Smooth muscle cell (in vitro differentiated cells): ENCODE measurements around the gene ZNHIT2. TPM values are rescaled to one million over a fixed set of nuclear protein-coding genes. Genes with fewer than 3 reads are reported as not detected.

Source experiments
- DNase-seq: peaks from one replicate; lab custom pipeline; 2025; ENCODE audit not compliant: unreplicated experiment; lab: John Stamatoyannopoulos, UW
- H2AFZ ChIP-seq: fragments of 200-600 bp; sonication (generic); 2 replicates; pipeline ENCODE4 v1.6.0; 2016; ENCODE audit warnings: antibody characterized with exemption, low read depth, mild to moderate bottlenecking
- H3F3A ChIP-seq: fragments of 200-600 bp; sonication (generic); 2 replicates; pipeline ENCODE4 v1.6.0; 2017; ENCODE audit warnings: antibody characterized with exemption, low read depth
- H3K27ac ChIP-seq: fragments of 200-600 bp; sonication (generic); 2 replicates; pipeline ENCODE4 v1.5.1; 2016; ENCODE audit warnings: low read depth, mild to moderate bottlenecking
- H3K27me3 ChIP-seq: fragments of 200-600 bp; sonication (generic); 2 replicates; pipeline ENCODE4 v1.6.1; 2016; ENCODE audit warnings: low read depth, mild to moderate bottlenecking
- H3K36me3 ChIP-seq: fragments of 200-600 bp; sonication (generic); 2 replicates; pipeline ENCODE4 v1.5.1; 2016; ENCODE audit warnings: low read depth
- H3K4me1 ChIP-seq: fragments of 200-600 bp; sonication (generic); 2 replicates; pipeline ENCODE4 v1.5.1; 2016; ENCODE audit warnings: low read depth
- H3K4me2 ChIP-seq: fragments of 200-600 bp; sonication (generic); 2 replicates; pipeline ENCODE4 v1.6.0; 2016; ENCODE audit warnings: mild to moderate bottlenecking
- H3K4me3 ChIP-seq: fragments of 200-600 bp; sonication (generic); 2 replicates; pipeline ENCODE4 v1.5.1; 2016; ENCODE audit warnings: mild to moderate bottlenecking
- H3K79me2 ChIP-seq: fragments of 200-600 bp; sonication (generic); 2 replicates; pipeline ENCODE4 v1.6.0; 2016; ENCODE audit warnings: low read depth, mild to moderate bottlenecking
- H3K9ac ChIP-seq: fragments of 200-600 bp; sonication (generic); 2 replicates; pipeline ENCODE4 v1.6.0; 2016; ENCODE audit warnings: low read depth
- H3K9me3 ChIP-seq: fragments of 200-600 bp; sonication (generic); replicated peaks from 2 replicates; pipeline ENCODE4 v1.5.1; 2016; ENCODE audit warnings: low read depth
- H4K20me1 ChIP-seq: fragments of 200-600 bp; sonication (generic); 2 replicates; pipeline ENCODE4 v1.6.0; 2016; ENCODE audit warnings: low read depth
- WGBS: methylation state at CpG from one replicate; pipeline ENCODE4 v1.1.7; 2016; ENCODE audit warnings: low lambda C conversion rate; 5-methylcytosine and 5-hydroxymethylcytosine counted together
- polyA plus RNA-seq: library from polyadenylated mRNA; unstranded; fragments of >200 nt; fragmentation: Nextera tagmentation; extraction: Ambion mirVana; gene quantifications from 2 replicates; pipeline ENCODE4 v1.2.1, GENCODE V29; 2016
- total RNA-seq: library from RNA; depleted of rRNA; stranded (reverse); fragments of >200 nt; gene quantifications from 2 replicates; pipeline ENCODE4 v1.2.3, GENCODE V29; 2014
- TF ChIP-seq, protein P1 (sequence below): fragments of 200-600 bp; sonication (generic); IDR thresholded peaks from 2 replicates; pipeline ENCODE4 v1.5.1; 2017; ENCODE audit warnings: borderline replicate concordance, mild to moderate bottlenecking, antibody characterized with exemption; ENCODE audit not compliant: insufficient read depth, poor library complexity, severe bottlenecking

Gene ZNHIT2
- total and polyA plus RNA-seq, 2 experiments from 2014 or later = 9.1 to 14.5 TPM

GRCh38 chr11:65114538-65115171, 2.8 kb downstream of the ZNHIT2 start:
- H3K9me3 ChIP-seq = no peaks in the 10 kb centered on the region
- peaks cover 16% of the 10 kb centered on the region for H3K79me2 ChIP-seq
- no peak overlapping the region for H3K4me3 ChIP-seq
- H3K27ac ChIP-seq = no peak overlapping the region
- no peaks in the 10 kb centered on the region for H3K27me3 ChIP-seq
- H4K20me1 ChIP-seq = peaks cover 5% of the 10 kb centered on the region
- H3K4me2 ChIP-seq = no peak overlapping the region
- TF ChIP-seq, protein P1, sequence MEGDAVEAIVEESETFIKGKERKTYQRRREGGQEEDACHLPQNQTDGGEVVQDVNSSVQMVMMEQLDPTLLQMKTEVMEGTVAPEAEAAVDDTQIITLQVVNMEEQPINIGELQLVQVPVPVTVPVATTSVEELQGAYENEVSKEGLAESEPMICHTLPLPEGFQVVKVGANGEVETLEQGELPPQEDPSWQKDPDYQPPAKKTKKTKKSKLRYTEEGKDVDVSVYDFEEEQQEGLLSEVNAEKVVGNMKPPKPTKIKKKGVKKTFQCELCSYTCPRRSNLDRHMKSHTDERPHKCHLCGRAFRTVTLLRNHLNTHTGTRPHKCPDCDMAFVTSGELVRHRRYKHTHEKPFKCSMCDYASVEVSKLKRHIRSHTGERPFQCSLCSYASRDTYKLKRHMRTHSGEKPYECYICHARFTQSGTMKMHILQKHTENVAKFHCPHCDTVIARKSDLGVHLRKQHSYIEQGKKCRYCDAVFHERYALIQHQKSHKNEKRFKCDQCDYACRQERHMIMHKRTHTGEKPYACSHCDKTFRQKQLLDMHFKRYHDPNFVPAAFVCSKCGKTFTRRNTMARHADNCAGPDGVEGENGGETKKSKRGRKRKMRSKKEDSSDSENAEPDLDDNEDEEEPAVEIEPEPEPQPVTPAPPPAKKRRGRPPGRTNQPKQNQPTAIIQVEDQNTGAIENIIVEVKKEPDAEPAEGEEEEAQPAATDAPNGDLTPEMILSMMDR = no peak
- H3K4me1 ChIP-seq = peaks cover 22% of the 10 kb centered on the region
- H3K9ac ChIP-seq = no peak overlapping the region
- WGBS = 97% methylated on average over 11 of the region's 11 CpGs
- H2AFZ ChIP-seq = no peak overlapping the region
- H3K36me3 ChIP-seq = no peaks in the 10 kb centered on the region
- H3F3A ChIP-seq = peaks cover 8% of the 10 kb centered on the region
- no peak for DNase-seq

- no peaks in the 10 kb centered on the region for H3K27me3 ChIP-seq
- H3K9ac ChIP-seq = no peak overlapping the region
- H3K36me3 ChIP-seq = no peaks in the 10 kb centered on the region
- H3K4me1 ChIP-seq = peaks cover 22% of the 10 kb centered on the region
- peaks cover 8% of the 10 kb centered on the region for H3F3A ChIP-seq
- H4K20me1 ChIP-seq = peaks cover 5% of the 10 kb centered on the region
- 89% methylated on average over 6 of the region's 6 CpGs for WGBS
- peaks cover 16% of the 10 kb centered on the region for H3K79me2 ChIP-seq
- H3K9me3 ChIP-seq = no peaks in the 10 kb centered on the region
- H2AFZ ChIP-seq = no peak overlapping the region
- DNase-seq = no peak
- peak overlapping the region; percentile 71 for H3K4me3 ChIP-seq
- peak overlapping the region; percentile 98 for H3K4me2 ChIP-seq
- no peak overlapping the region for H3K27ac ChIP-seq
- TF ChIP-seq, protein P1 = no peak
Measured at GRCh38 chr11:65113839-65114238, 3.7 kb downstream of the ZNHIT2 start.

GRCh38 chr11:65113361-65113756, 4.1 kb downstream of the ZNHIT2 start:
- H3K27me3 ChIP-seq = no peaks in the 10 kb centered on the region
- peaks cover 16% of the 10 kb centered on the region for H3K79me2 ChIP-seq
- H3F3A ChIP-seq = peaks cover 5% of the 10 kb centered on the region
- H3K4me2 ChIP-seq = peak overlapping the region; percentile 98
- H3K27ac ChIP-seq = peak overlapping the region; percentile 57
- TF ChIP-seq, protein P1 = no peak
- H4K20me1 ChIP-seq = peaks cover 5% of the 10 kb centered on the region
- H3K4me1 ChIP-seq = peaks cover 22% of the 10 kb centered on the region
- H3K9me3 ChIP-seq = no peaks in the 10 kb centered on the region
- no peak overlapping the region for H2AFZ ChIP-seq
- H3K36me3 ChIP-seq = no peaks in the 10 kb centered on the region
- peak overlapping the region; percentile 71 for H3K4me3 ChIP-seq
- 27% methylated on average over 14 of the region's 14 CpGs for WGBS
- no peak for DNase-seq
- peak overlapping the region; percentile 10 for H3K9ac ChIP-seq
